H1 (cell line): ENCODE data around the gene ATG9B. TPM values are rescaled to one million over a fixed set of nuclear protein-coding genes. Genes with fewer than 3 reads are reported as not detected.

Experiments used
- CHD2 ChIP-seq: IDR thresholded peaks from 2 replicates; pipeline ENCODE4 v1.6.1; 2012; ENCODE audit warnings: low read length, improper control_type of control experiment
- CREB1 ChIP-seq: IDR thresholded peaks from 2 replicates; pipeline ENCODE4 v1.6.1; 2012; ENCODE audit warnings: inconsistent platforms
- GTF2F1 ChIP-seq: IDR thresholded peaks from 2 replicates; pipeline ENCODE4 v1.6.1; 2012; ENCODE audit warnings: low read depth, low read length, improper control_type of control experiment, borderline replicate concordance
- JUN ChIP-seq: IDR thresholded peaks from 2 replicates; pipeline ENCODE4 v1.6.1; 2011; ENCODE audit warnings: low read depth, mild to moderate bottlenecking, improper control_type of control experiment, low read length
- KDM1A ChIP-seq: fragments of 200-600, 300-600 bp; sonication (generic); IDR thresholded peaks from 2 replicates; pipeline ENCODE4 v1.7.1; 2016; ENCODE audit warnings: mild to moderate bottlenecking, low read length, borderline replicate concordance
- RAD21 ChIP-seq, 2 experiments: IDR thresholded peaks in 1 of 2; conservative IDR thresholded peaks in 1 of 2; 2 replicates each; pipeline ENCODE4 v1.6.1; 2011; ENCODE audit warnings: low read depth in 2 of 2, low read length in 2 of 2, improper control_type of control experiment in 1 of 2, inconsistent platforms in 1 of 2, mild to moderate bottlenecking in 1 of 2, moderate library complexity in 1 of 2
- RNF2 ChIP-seq: fragments of 200-900, 300-1000 bp; sonication (generic); IDR thresholded peaks from 2 replicates; pipeline ENCODE4 v1.7.1; 2016; ENCODE audit warnings: borderline replicate concordance, low read depth, mild to moderate bottlenecking, antibody characterized with exemption, low read length; ENCODE audit not compliant: poor library complexity, severe bottlenecking; ENCODE audit errors: missing control alignments
- SP1 ChIP-seq: IDR thresholded peaks from 2 replicates; pipeline ENCODE4 v1.6.1; 2011; ENCODE audit warnings: low read depth, low read length
- SP4 ChIP-seq: IDR thresholded peaks from 2 replicates; pipeline ENCODE4 v1.6.1; 2012; ENCODE audit warnings: low read length, inconsistent platforms
- polyA plus RNA-seq, 7 experiments: library from polyadenylated mRNA; depleted of rRNA in 3 of 7; stranded (reverse) in 5 of 7; unstranded in 2 of 7; fragments of >200 nt in 5 of 7; fragments of 200-250 nt in 2 of 7; gene quantifications; 1 replicate in 5 of 7; 2 replicates in 1 of 7; 4 replicates in 1 of 7; pipeline versions ENCODE4 v1.2.1 to v1.2.3, GENCODE V29; 2011 to 2013; ENCODE audit warnings: missing spikeins in 2 of 7, mixed read lengths in 2 of 7
- total RNA-seq: library from RNA; stranded (reverse); fragmentation: NEBNext Ultra II Directional; extraction: Animal tissue kit (Norgen Biotek cat#: 25700); gene quantifications from 2 replicates; pipeline ENCODE4 v1.2.1, GENCODE V29; 2021
- TF ChIP-seq, protein P1 (sequence below): fragments of 300-600 bp; sonication (generic); IDR thresholded peaks from 2 replicates; pipeline ENCODE4 v1.7.1; 2012; ENCODE audit warnings: low read length, moderate library complexity, mild to moderate bottlenecking, inconsistent platforms; ENCODE audit not compliant: insufficient replicate concordance
- TF ChIP-seq, protein P2 (sequence below): IDR thresholded peaks from 2 replicates; pipeline ENCODE4 v1.6.1; 2011; ENCODE audit warnings: low read length, improper control_type of control experiment

The ATG9B gene
- total and polyA plus RNA-seq, 2 of the 8 experiments (the other 6 are each of a cell fraction or from before 2014, with no cell fraction given), result 1.4 to 2.3 TPM

- TF ChIP-seq, protein P1, sequence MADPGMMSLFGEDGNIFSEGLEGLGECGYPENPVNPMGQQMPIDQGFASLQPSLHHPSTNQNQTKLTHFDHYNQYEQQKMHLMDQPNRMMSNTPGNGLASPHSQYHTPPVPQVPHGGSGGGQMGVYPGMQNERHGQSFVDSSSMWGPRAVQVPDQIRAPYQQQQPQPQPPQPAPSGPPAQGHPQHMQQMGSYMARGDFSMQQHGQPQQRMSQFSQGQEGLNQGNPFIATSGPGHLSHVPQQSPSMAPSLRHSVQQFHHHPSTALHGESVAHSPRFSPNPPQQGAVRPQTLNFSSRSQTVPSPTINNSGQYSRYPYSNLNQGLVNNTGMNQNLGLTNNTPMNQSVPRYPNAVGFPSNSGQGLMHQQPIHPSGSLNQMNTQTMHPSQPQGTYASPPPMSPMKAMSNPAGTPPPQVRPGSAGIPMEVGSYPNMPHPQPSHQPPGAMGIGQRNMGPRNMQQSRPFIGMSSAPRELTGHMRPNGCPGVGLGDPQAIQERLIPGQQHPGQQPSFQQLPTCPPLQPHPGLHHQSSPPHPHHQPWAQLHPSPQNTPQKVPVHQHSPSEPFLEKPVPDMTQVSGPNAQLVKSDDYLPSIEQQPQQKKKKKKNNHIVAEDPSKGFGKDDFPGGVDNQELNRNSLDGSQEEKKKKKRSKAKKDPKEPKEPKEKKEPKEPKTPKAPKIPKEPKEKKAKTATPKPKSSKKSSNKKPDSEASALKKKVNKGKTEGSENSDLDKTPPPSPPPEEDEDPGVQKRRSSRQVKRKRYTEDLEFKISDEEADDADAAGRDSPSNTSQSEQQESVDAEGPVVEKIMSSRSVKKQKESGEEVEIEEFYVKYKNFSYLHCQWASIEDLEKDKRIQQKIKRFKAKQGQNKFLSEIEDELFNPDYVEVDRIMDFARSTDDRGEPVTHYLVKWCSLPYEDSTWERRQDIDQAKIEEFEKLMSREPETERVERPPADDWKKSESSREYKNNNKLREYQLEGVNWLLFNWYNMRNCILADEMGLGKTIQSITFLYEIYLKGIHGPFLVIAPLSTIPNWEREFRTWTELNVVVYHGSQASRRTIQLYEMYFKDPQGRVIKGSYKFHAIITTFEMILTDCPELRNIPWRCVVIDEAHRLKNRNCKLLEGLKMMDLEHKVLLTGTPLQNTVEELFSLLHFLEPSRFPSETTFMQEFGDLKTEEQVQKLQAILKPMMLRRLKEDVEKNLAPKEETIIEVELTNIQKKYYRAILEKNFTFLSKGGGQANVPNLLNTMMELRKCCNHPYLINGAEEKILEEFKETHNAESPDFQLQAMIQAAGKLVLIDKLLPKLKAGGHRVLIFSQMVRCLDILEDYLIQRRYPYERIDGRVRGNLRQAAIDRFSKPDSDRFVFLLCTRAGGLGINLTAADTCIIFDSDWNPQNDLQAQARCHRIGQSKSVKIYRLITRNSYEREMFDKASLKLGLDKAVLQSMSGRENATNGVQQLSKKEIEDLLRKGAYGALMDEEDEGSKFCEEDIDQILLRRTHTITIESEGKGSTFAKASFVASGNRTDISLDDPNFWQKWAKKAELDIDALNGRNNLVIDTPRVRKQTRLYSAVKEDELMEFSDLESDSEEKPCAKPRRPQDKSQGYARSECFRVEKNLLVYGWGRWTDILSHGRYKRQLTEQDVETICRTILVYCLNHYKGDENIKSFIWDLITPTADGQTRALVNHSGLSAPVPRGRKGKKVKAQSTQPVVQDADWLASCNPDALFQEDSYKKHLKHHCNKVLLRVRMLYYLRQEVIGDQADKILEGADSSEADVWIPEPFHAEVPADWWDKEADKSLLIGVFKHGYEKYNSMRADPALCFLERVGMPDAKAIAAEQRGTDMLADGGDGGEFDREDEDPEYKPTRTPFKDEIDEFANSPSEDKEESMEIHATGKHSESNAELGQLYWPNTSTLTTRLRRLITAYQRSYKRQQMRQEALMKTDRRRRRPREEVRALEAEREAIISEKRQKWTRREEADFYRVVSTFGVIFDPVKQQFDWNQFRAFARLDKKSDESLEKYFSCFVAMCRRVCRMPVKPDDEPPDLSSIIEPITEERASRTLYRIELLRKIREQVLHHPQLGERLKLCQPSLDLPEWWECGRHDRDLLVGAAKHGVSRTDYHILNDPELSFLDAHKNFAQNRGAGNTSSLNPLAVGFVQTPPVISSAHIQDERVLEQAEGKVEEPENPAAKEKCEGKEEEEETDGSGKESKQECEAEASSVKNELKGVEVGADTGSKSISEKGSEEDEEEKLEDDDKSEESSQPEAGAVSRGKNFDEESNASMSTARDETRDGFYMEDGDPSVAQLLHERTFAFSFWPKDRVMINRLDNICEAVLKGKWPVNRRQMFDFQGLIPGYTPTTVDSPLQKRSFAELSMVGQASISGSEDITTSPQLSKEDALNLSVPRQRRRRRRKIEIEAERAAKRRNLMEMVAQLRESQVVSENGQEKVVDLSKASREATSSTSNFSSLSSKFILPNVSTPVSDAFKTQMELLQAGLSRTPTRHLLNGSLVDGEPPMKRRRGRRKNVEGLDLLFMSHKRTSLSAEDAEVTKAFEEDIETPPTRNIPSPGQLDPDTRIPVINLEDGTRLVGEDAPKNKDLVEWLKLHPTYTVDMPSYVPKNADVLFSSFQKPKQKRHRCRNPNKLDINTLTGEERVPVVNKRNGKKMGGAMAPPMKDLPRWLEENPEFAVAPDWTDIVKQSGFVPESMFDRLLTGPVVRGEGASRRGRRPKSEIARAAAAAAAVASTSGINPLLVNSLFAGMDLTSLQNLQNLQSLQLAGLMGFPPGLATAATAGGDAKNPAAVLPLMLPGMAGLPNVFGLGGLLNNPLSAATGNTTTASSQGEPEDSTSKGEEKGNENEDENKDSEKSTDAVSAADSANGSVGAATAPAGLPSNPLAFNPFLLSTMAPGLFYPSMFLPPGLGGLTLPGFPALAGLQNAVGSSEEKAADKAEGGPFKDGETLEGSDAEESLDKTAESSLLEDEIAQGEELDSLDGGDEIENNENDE, result no peak
- TF ChIP-seq SP1, result no peak
- TF ChIP-seq JUN, result no peak
- TF ChIP-seq RNF2, result no peak
- no peak for TF ChIP-seq KDM1A
- no peak for TF ChIP-seq CHD2
- TF ChIP-seq CREB1, result no peak
- TF ChIP-seq SP4, result no peak
- TF ChIP-seq RAD21 (IDR thresholded peaks at IDR 0.05 in 1 of 2, conservative IDR thresholded peaks at IDR 0.05 in 1 of 2; ENCODE audit: low read depth in 2 of 2, low read length in 2 of 2), result no peak
- TF ChIP-seq, protein P2, sequence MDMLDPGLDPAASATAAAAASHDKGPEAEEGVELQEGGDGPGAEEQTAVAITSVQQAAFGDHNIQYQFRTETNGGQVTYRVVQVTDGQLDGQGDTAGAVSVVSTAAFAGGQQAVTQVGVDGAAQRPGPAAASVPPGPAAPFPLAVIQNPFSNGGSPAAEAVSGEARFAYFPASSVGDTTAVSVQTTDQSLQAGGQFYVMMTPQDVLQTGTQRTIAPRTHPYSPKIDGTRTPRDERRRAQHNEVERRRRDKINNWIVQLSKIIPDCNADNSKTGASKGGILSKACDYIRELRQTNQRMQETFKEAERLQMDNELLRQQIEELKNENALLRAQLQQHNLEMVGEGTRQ, result no peak
- TF ChIP-seq GTF2F1, result no peak
Observed at GRCh38 chr7:151019130-151019447, 5.2 kb downstream of the ATG9B start (continued).
